ENCODE results near the gene SCGB1D4. TPM values are rescaled to one million over a fixed set of nuclear protein-coding genes. Genes with fewer than 3 reads are reported as not detected.

SCGB1D4 gene
- total RNA-seq, 1 experiment from 2014 or later = not detected

GRCh38 chr11:62267576-62267975, 31.3 kb downstream of the SCGB1D4 start:
- no peaks in the 10 kb centered on the region for H3K9me3 Mint-ChIP-seq
- Histone ChIP-seq H2BK12ac (ENCODE audit: insufficient read length, low read depth, low read length) (no peak overlapping the region), H3K9me3 (ENCODE audit: control insufficient read depth, low read depth, low read length) (no peaks in the 10 kb centered on the region)

More at GRCh38 chr11:62267576-62267975, 31.3 kb downstream of the SCGB1D4 start:
- H3K56ac ChIP-seq (ENCODE audit: insufficient read length, low read depth, low read length) = no peak overlapping the region
- H2AFZ ChIP-seq (ENCODE audit: low read length) = no peak overlapping the region
- H4K8ac ChIP-seq (replicated peaks; ENCODE audit: insufficient read length, low read depth, low read length) = no peak overlapping the region
- H3K23me2 ChIP-seq (ENCODE audit: insufficient read length, low read depth, low read length, poor library complexity, severe bottlenecking) = no peaks in the 10 kb centered on the region
- H3K9ac ChIP-seq (ENCODE audit: extremely low read depth, insufficient read length, low read length) = no peak overlapping the region
- H4K5ac ChIP-seq (ENCODE audit: insufficient read length, low read depth, low read length) = no peak overlapping the region
- no peak overlapping the region for H3K4me2 ChIP-seq (ENCODE audit: insufficient read depth, insufficient read length, low read length)
- no peak overlapping the region for H2BK120ac ChIP-seq (ENCODE audit: low read depth, low read length, poor library complexity, severe bottlenecking)
- Mint-ChIP-seq H3K36me3 (ENCODE audit: insufficient read depth in 1 of 3, low read depth in 3 of 3) (no peaks in the 10 kb centered on the region; a peak in 1 of 7 replicates), H3K4me3 (no peak overlapping the region), H3K27ac (no peak overlapping the region), H3K27me3 (ENCODE audit: low read depth) (peaks cover 6% of the 10 kb centered on the region), H3K4me1 (peaks cover 0 to 4% of the 10 kb centered on the region in 2 experiments; a peak in 2 of 4 replicates)
- no peak overlapping the region for H2BK15ac ChIP-seq (ENCODE audit: low read depth, low read length)
- no peak overlapping the region for H3K4ac ChIP-seq (ENCODE audit: low read depth, low read length)
- H2BK20ac ChIP-seq (ENCODE audit: low read depth, low read length, poor library complexity, severe bottlenecking) = no peak overlapping the region
- no peak overlapping the region for H4K91ac ChIP-seq (ENCODE audit: insufficient read length, low read depth, low read length)
- peaks cover 3% of the 10 kb centered on the region; the same call in 1 of the 2 replicates for H3K4me1 ChIP-seq (ENCODE audit: insufficient read depth, low read length)
- no peak for TF ChIP-seq CTCF (conservative IDR thresholded peaks at IDR 0.05)
- H3K79me2 ChIP-seq (ENCODE audit: insufficient read depth, low read length) = no peaks in the 10 kb centered on the region
- H3K18ac ChIP-seq (ENCODE audit: insufficient read length, low read depth, low read length) = no peak overlapping the region
- no peak overlapping the region for H3K14ac ChIP-seq (ENCODE audit: insufficient read depth, low read length)
- no peak overlapping the region for H3K27ac ChIP-seq (ENCODE audit: insufficient read length, low read depth, low read length)
- H2BK5ac ChIP-seq (ENCODE audit: insufficient read length, low read length) = no peak overlapping the region
- no peaks in the 10 kb centered on the region for H3K27me3 ChIP-seq (ENCODE audit: insufficient read depth, low read length)
- no peak overlapping the region for H3T11ph ChIP-seq (ENCODE audit: low read length)
- no peak overlapping the region for H3K23ac ChIP-seq (ENCODE audit: insufficient read length, low read depth, low read length)
- no peaks in the 10 kb centered on the region for H3K79me1 ChIP-seq (ENCODE audit: insufficient read depth, low read depth, low read length, poor library complexity, severe bottlenecking)
- no peak for DNase-seq
- no CpG with 5 or more reads among the region's 3 CpGs for whole genome bisulfite sequencing (ENCODE audit: extremely low coverage, insufficient read length, low lambda C conversion rate)
- no peaks in the 10 kb centered on the region for H4K20me1 ChIP-seq (ENCODE audit: control insufficient read depth, insufficient read depth, insufficient read length)
- H2AK5ac ChIP-seq (ENCODE audit: insufficient read length, low read length) = no peak overlapping the region

Data from H9 (cell line).